HG03103 (cell line): ENCODE measurements around the gene BMPER.

Experiments used
- ATAC-seq: cut with Tn5 transposase; IDR thresholded peaks from one replicate; pipeline ENCODE4 v1.9.1; 2021; ENCODE audit warnings: low read depth; ENCODE audit not compliant: unreplicated experiment

The BMPER gene

GRCh38 chr7:33961948-33962347, 56.6 kb downstream of the BMPER start:
- no peak for ATAC-seq

GRCh38 chr7:33964417-33965182, 59.3 kb downstream of the BMPER start:
- no peak for ATAC-seq

GRCh38 chr7:33965183-33965744, 59.9 kb downstream of the BMPER start:
- ATAC-seq, result no peak

- no peak for ATAC-seq
Observed at GRCh38 chr7:33968591-33968990, 63.3 kb downstream of the BMPER start.

GRCh38 chr7:33970536-33970935, 65.2 kb downstream of the BMPER start:
- no peak for ATAC-seq

GRCh38 chr7:33971106-33971505, 65.8 kb downstream of the BMPER start:
- ATAC-seq, result no peak

- ATAC-seq, result no peak
Observed at GRCh38 chr7:33973231-33974015, 68.1 kb downstream of the BMPER start.

GRCh38 chr7:33979300-33979806, 74.0 kb downstream of the BMPER start:
- ATAC-seq, result no peak

- no peak for ATAC-seq
Observed at GRCh38 chr7:33979807-33980355, 74.5 kb downstream of the BMPER start.

- ATAC-seq, result no peak
Observed at GRCh38 chr7:33981226-33981625, 75.9 kb downstream of the BMPER start.

GRCh38 chr7:33981671-33982424, 76.5 kb downstream of the BMPER start:
- no peak for ATAC-seq

GRCh38 chr7:33982425-33982786, 77.1 kb downstream of the BMPER start:
- no peak for ATAC-seq

GRCh38 chr7:33986451-33986850, 81.1 kb downstream of the BMPER start:
- ATAC-seq, result no peak

GRCh38 chr7:33986951-33987947, 81.9 kb downstream of the BMPER start:
- no peak for ATAC-seq

- ATAC-seq, result no peak
Observed at GRCh38 chr7:33996899-33997298, 91.6 kb downstream of the BMPER start.

- ATAC-seq, result no peak
Observed at GRCh38 chr7:33998476-33998875, 93.1 kb downstream of the BMPER start.

- ATAC-seq, result no peak
Observed at GRCh38 chr7:34011017-34011695, 105.8 kb downstream of the BMPER start.

GRCh38 chr7:34011696-34012095, 106.4 kb downstream of the BMPER start:
- ATAC-seq, result no peak

- no peak for ATAC-seq
Observed at GRCh38 chr7:34013421-34013820, 108.1 kb downstream of the BMPER start.
